Type B pancreatic cell (in vitro differentiated cells): Measurements from ENCODE around the gene NLRP1. TPM values are rescaled to one million over a fixed set of nuclear protein-coding genes. Genes with fewer than 3 reads are reported as not detected.

Experiments
- DNase-seq: peaks from one replicate; pipeline ENCODE4 v3.0.0; 2021; ENCODE audit warnings: mixed read lengths; ENCODE audit not compliant: unreplicated experiment; ENCODE audit errors: extremely low spot score
- H3K27ac Mint-ChIP-seq: 2 replicates; pipeline ENCODE4 v1.8.0; 2021; ENCODE audit warnings: mild to moderate bottlenecking, mixed read lengths
- H3K27me3 Mint-ChIP-seq: 2 replicates; pipeline ENCODE4 v1.8.0; 2021; ENCODE audit warnings: mixed read lengths
- H3K36me3 Mint-ChIP-seq: 2 replicates; pipeline ENCODE4 v1.8.0; 2021; ENCODE audit warnings: mixed read lengths
- H3K4me1 Mint-ChIP-seq: one replicate; pipeline ENCODE4 v1.8.0; 2021; ENCODE audit warnings: mixed read lengths; ENCODE audit not compliant: unreplicated experiment
- H3K4me3 Mint-ChIP-seq: 2 replicates; pipeline ENCODE4 v1.8.0; 2021; ENCODE audit warnings: mild to moderate bottlenecking, mixed read lengths
- H3K9me3 Mint-ChIP-seq: 2 replicates; pipeline ENCODE4 v1.8.0; 2021; ENCODE audit warnings: mixed read lengths
- CTCF ChIP-seq: fragments of 200-600 bp; sonication (generic); conservative IDR thresholded peaks from 2 replicates; pipeline ENCODE4 v1.5.0; 2021; ENCODE audit warnings: antibody characterized with exemption, mild to moderate bottlenecking
- total RNA-seq: library from RNA; stranded (reverse); gene quantifications from 2 replicates; pipeline ENCODE4 v1.2.1, GENCODE V29; 2021; ENCODE audit warnings: low replicate concordance

Gene NLRP1
- total RNA-seq, 1 donor from 2014 or later = 111 TPM

- Mint-ChIP-seq H3K9me3 (no peaks in the 10 kb centered on the region), H3K4me1 (peaks cover 16% of the 10 kb centered on the region), H3K4me3 (no peak overlapping the region), H3K36me3 (no peaks in the 10 kb centered on the region), H3K27me3 (peaks cover 8% of the 10 kb centered on the region), H3K27ac (peak overlapping the region; percentile 19)
- DNase-seq = no peak
- TF ChIP-seq CTCF = peak; percentile 96
Measured at GRCh38 chr17:5587438-5588032, 3.2 kb upstream of the NLRP1 start.

GRCh38 chr17:5585836-5586521 is 1.7 kb upstream of the NLRP1 start:
- Mint-ChIP-seq H3K36me3 (no peaks in the 10 kb centered on the region), H3K4me3 (no peak overlapping the region), H3K27ac (no peak overlapping the region), H3K4me1 (peaks cover 12% of the 10 kb centered on the region), H3K9me3 (no peaks in the 10 kb centered on the region), H3K27me3 (peaks cover 12% of the 10 kb centered on the region)
- DNase-seq = no peak
- TF ChIP-seq CTCF = no peak

GRCh38 chr17:5585287-5585794 is 1.0 kb upstream of the NLRP1 start:
- DNase-seq = no peak
- Mint-ChIP-seq H3K4me1 (peaks cover 12% of the 10 kb centered on the region), H3K27me3 (peaks cover 12% of the 10 kb centered on the region), H3K27ac (no peak overlapping the region), H3K36me3 (no peaks in the 10 kb centered on the region), H3K4me3 (no peak overlapping the region), H3K9me3 (no peaks in the 10 kb centered on the region)
- no peak for TF ChIP-seq CTCF

GRCh38 chr17:5583426-5584382 is 605 bp downstream of the NLRP1 start:
- H3K4me3 Mint-ChIP-seq = no peak overlapping the region

More at GRCh38 chr17:5583426-5584382, 605 bp downstream of the NLRP1 start:
- Mint-ChIP-seq H3K36me3 (no peaks in the 10 kb centered on the region), H3K4me1 (peaks cover 12% of the 10 kb centered on the region), H3K9me3 (no peaks in the 10 kb centered on the region), H3K27ac (no peak overlapping the region), H3K27me3 (peaks cover 13% of the 10 kb centered on the region)
- no peak for TF ChIP-seq CTCF
- DNase-seq = no peak
